Measurements from ENCODE around the gene HPSE2. TPM values are rescaled to one million over a fixed set of nuclear protein-coding genes. Genes with fewer than 3 reads are reported as not detected.

Gene HPSE2
- total and polyA plus RNA-seq, 5 experiments from 2014 or later = 0.07 TPM; not detected in 4

- Mint-ChIP-seq H3K9me3 (peaks cover 0 to 20% (median 17%) of the 10 kb centered on the region in 9 donors), H3K4me3 (no peak overlapping the region), H3K27me3 (peaks cover 9 to 48% (median 24%) of the 10 kb centered on the region in 5 donors), H3K36me3 (peaks cover 0 to 7% (median 0%) of the 10 kb centered on the region in 3 donors), H3K27ac (no peak overlapping the region), H3K4me1 (no peaks in the 10 kb centered on the region)
- DNase-seq (no peak), ATAC-seq (no peak)
- POLR2A ChIA-PET = no interaction called here
Observed at GRCh38 chr10:98602224-98602623, 633.4 kb downstream of the HPSE2 start.

GRCh38 chr10:98599032-98599610 is 636.5 kb downstream of the HPSE2 start:
- H3K27ac Mint-ChIP-seq = no peak overlapping the region
- POLR2A ChIA-PET = no interaction called here
- peaks cover 0 to 7% (median 6%) of the 10 kb centered on the region in 3 donors for H3K36me3 Mint-ChIP-seq
- H3K9me3 Mint-ChIP-seq = peaks cover 7 to 37% (median 24%) of the 10 kb centered on the region in 9 donors
- peaks cover 9 to 27% (median 13%) of the 10 kb centered on the region in 5 donors for H3K27me3 Mint-ChIP-seq
- H3K4me1 Mint-ChIP-seq = no peaks in the 10 kb centered on the region
- H3K4me3 Mint-ChIP-seq = no peak overlapping the region
- DNase-seq = no peak
- no peak for ATAC-seq

GRCh38 chr10:98596404-98596803 is 639.2 kb downstream of the HPSE2 start:
- POLR2A ChIA-PET = no interaction called here
- Mint-ChIP-seq H3K9me3 (peaks cover 7 to 37% (median 24%) of the 10 kb centered on the region in 9 donors), H3K36me3 (peaks cover 0 to 7% (median 6%) of the 10 kb centered on the region in 3 donors), H3K27ac (no peak overlapping the region), H3K4me3 (no peak overlapping the region), H3K27me3 (peaks cover 3 to 13% (median 8%) of the 10 kb centered on the region in 5 donors), H3K4me1 (no peaks in the 10 kb centered on the region)
- ATAC-seq (no peak), DNase-seq (no peak)

GRCh38 chr10:98589691-98590090 is 646.0 kb downstream of the HPSE2 start:
- DNase-seq (no peak), ATAC-seq (no peak)
- POLR2A ChIA-PET = no interaction called here
- Mint-ChIP-seq H3K9me3 (peaks cover 0 to 4% (median 0%) of the 10 kb centered on the region in 9 donors), H3K36me3 (no peaks in the 10 kb centered on the region), H3K4me3 (no peak overlapping the region), H3K27ac (no peak overlapping the region), H3K4me1 (no peaks in the 10 kb centered on the region), H3K27me3 (peaks cover 0 to 4% (median 1%) of the 10 kb centered on the region in 5 donors)

- Mint-ChIP-seq H3K4me1 (no peaks in the 10 kb centered on the region), H3K4me3 (no peak overlapping the region), H3K27me3 (peaks cover 0 to 8% (median 1%) of the 10 kb centered on the region in 5 donors), H3K36me3 (no peaks in the 10 kb centered on the region), H3K27ac (no peak overlapping the region), H3K9me3 (no peaks in the 10 kb centered on the region)
- ATAC-seq = no peak
- POLR2A ChIA-PET = no interaction called here
- DNase-seq = no peak
Observed at GRCh38 chr10:98589007-98589406, 646.6 kb downstream of the HPSE2 start.

- H3K27ac Mint-ChIP-seq = no peak overlapping the region
- DNase-seq (no peak), ATAC-seq (no peak)
- H3K4me3 Mint-ChIP-seq = no peak overlapping the region
- H3K36me3 Mint-ChIP-seq = no peaks in the 10 kb centered on the region
- no peaks in the 10 kb centered on the region for H3K9me3 Mint-ChIP-seq
- POLR2A ChIA-PET = no interaction called here
- peaks cover 1 to 24% (median 6%) of the 10 kb centered on the region in 5 donors for H3K27me3 Mint-ChIP-seq
- H3K4me1 Mint-ChIP-seq = no peaks in the 10 kb centered on the region
Observed at GRCh38 chr10:98587156-98587837, 648.4 kb downstream of the HPSE2 start.

GRCh38 chr10:98586096-98586495 is 649.6 kb downstream of the HPSE2 start:
- no peak for ATAC-seq
- Mint-ChIP-seq H3K4me1 (no peaks in the 10 kb centered on the region), H3K36me3 (no peaks in the 10 kb centered on the region), H3K27ac (no peak overlapping the region), H3K9me3 (no peaks in the 10 kb centered on the region), H3K4me3 (no peak overlapping the region), H3K27me3 (peaks cover 4 to 24% (median 6%) of the 10 kb centered on the region in 5 donors)
- POLR2A ChIA-PET = no interaction called here
- DNase-seq = no peak

GRCh38 chr10:98582363-98582762 is 653.3 kb downstream of the HPSE2 start:
- Mint-ChIP-seq H3K36me3 (no peaks in the 10 kb centered on the region), H3K4me1 (no peaks in the 10 kb centered on the region), H3K27me3 (peaks cover 4 to 32% (median 11%) of the 10 kb centered on the region in 5 donors), H3K27ac (no peak overlapping the region), H3K9me3 (no peaks in the 10 kb centered on the region), H3K4me3 (no peak overlapping the region)
- no peak for DNase-seq
- ATAC-seq = no peak
- POLR2A ChIA-PET = no interaction called here

- H3K4me1 Mint-ChIP-seq = no peaks in the 10 kb centered on the region
- H3K4me3 Mint-ChIP-seq = no peak overlapping the region
- DNase-seq (no peak), ATAC-seq (no peak)
- POLR2A ChIA-PET = no interaction called here
- no peaks in the 10 kb centered on the region for H3K9me3 Mint-ChIP-seq
- H3K27ac Mint-ChIP-seq = no peak overlapping the region
- H3K36me3 Mint-ChIP-seq = peaks cover 0 to under 1% (median 0%) of the 10 kb centered on the region in 3 donors
- peaks cover 4 to 27% (median 9%) of the 10 kb centered on the region in 5 donors for H3K27me3 Mint-ChIP-seq
Observed at GRCh38 chr10:98577578-98577977, 658.1 kb downstream of the HPSE2 start.

GRCh38 chr10:98577168-98577567 is 658.5 kb downstream of the HPSE2 start:
- Mint-ChIP-seq H3K27me3 (peaks cover 4 to 30% (median 13%) of the 10 kb centered on the region in 5 donors), H3K4me1 (no peaks in the 10 kb centered on the region), H3K9me3 (no peaks in the 10 kb centered on the region), H3K27ac (no peak overlapping the region), H3K4me3 (no peak overlapping the region), H3K36me3 (peaks cover 0 to 2% (median 0%) of the 10 kb centered on the region in 3 donors)
- POLR2A ChIA-PET = no interaction called here
- DNase-seq (no peak), ATAC-seq (no peak)

- DNase-seq (no peak), ATAC-seq (no peak)
- Mint-ChIP-seq H3K9me3 (no peaks in the 10 kb centered on the region), H3K27ac (no peak overlapping the region), H3K27me3 (peaks cover 1 to 33% (median 13%) of the 10 kb centered on the region in 5 donors), H3K36me3 (peaks cover 0 to 2% (median 0%) of the 10 kb centered on the region in 3 donors), H3K4me1 (no peaks in the 10 kb centered on the region), H3K4me3 (no peak overlapping the region)
- POLR2A ChIA-PET = no interaction called here
Observed at GRCh38 chr10:98576096-98576495, 659.6 kb downstream of the HPSE2 start.

- no peak overlapping the region for H3K4me3 Mint-ChIP-seq
- H3K27me3 Mint-ChIP-seq = peaks cover 2 to 36% (median 13%) of the 10 kb centered on the region in 5 donors
- H3K36me3 Mint-ChIP-seq = peaks cover 0 to 2% (median 0%) of the 10 kb centered on the region in 3 donors
- DNase-seq (no peak), ATAC-seq (no peak)
- POLR2A ChIA-PET = no interaction called here
- no peaks in the 10 kb centered on the region for H3K9me3 Mint-ChIP-seq
- no peak overlapping the region for H3K27ac Mint-ChIP-seq
- H3K4me1 Mint-ChIP-seq = no peaks in the 10 kb centered on the region
Observed at GRCh38 chr10:98572594-98572993, 663.1 kb downstream of the HPSE2 start.

- Mint-ChIP-seq H3K9me3 (no peaks in the 10 kb centered on the region), H3K4me3 (no peak overlapping the region), H3K36me3 (peaks cover 0 to 2% (median 0%) of the 10 kb centered on the region in 3 donors), H3K27me3 (peaks cover 2 to 22% (median 12%) of the 10 kb centered on the region in 5 donors), H3K4me1 (no peaks in the 10 kb centered on the region), H3K27ac (no peak overlapping the region)
- no peak for DNase-seq
- POLR2A ChIA-PET = no interaction called here
- ATAC-seq = no peak
Observed at GRCh38 chr10:98570834-98571233, 664.8 kb downstream of the HPSE2 start.
